Adipose tissue (tissue), 3 donors: ENCODE data around the gene HSPA12B. TPM values are rescaled to one million over a fixed set of nuclear protein-coding genes. Genes with fewer than 3 reads are reported as not detected.
A peak's percentile ranks its signal among the peaks of the same experiment; 100 is the strongest.
"Not testable (repeated sequence)": the region's sequence is repeated elsewhere in the genome, so short reads cannot be mapped to it uniquely, and the experiment has no call there.

Source experiments
- H3K27ac ChIP-seq: one replicate; pipeline ENCODE4 v1.5.1; 2013; ENCODE audit warnings: low read depth, low read length
- WGBS, 3 donors: extraction: QIAGEN DNeasy Blood & Tissue Kit; methylation state at CpG; one replicate each; pipeline ENCODE4 v1.1.7; 2013; 5-methylcytosine and 5-hydroxymethylcytosine counted together
- polyA plus RNA-seq, 3 donors: library from polyadenylated mRNA; stranded (reverse); fragments of 200-250 nt; gene quantifications; one replicate each; pipeline ENCODE4 v1.2.3, GENCODE V29; 2013
- donor health status: healthy with polysubstance abuse.
- donor health status: Bipolar disorder and iron deficiency.
- donor health status: healthy.

HSPA12B gene
- polyA plus RNA-seq, 3 donors: 2.5 to 31.8 (median 26.4) TPM

DNA sequence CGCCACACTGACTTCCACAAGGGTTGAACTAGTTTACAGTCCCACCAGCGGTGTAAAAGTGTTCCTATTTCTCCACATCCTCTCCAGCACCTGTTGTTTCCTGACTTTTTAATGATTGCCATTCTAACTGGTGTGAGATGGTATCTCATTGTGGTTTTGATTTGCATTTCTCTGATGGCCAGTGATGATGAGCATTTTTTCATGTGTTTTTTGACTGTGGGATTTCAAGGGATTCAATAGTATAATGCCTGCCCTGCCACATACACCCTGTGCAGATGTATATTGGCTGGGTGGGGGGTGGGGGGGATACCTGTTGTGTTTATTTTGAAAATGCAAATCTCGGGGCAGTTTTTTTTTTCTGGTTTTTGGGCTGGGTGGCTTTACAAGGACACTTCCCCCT, 61.7 kb downstream of the HSPA12B start:
- H3K27ac ChIP-seq: not testable (repeated sequence)
- 81 to 94% (median 90%) methylated on average over 1 to 3 of the region's 3 CpGs for WGBS, 3 donors

DNA sequence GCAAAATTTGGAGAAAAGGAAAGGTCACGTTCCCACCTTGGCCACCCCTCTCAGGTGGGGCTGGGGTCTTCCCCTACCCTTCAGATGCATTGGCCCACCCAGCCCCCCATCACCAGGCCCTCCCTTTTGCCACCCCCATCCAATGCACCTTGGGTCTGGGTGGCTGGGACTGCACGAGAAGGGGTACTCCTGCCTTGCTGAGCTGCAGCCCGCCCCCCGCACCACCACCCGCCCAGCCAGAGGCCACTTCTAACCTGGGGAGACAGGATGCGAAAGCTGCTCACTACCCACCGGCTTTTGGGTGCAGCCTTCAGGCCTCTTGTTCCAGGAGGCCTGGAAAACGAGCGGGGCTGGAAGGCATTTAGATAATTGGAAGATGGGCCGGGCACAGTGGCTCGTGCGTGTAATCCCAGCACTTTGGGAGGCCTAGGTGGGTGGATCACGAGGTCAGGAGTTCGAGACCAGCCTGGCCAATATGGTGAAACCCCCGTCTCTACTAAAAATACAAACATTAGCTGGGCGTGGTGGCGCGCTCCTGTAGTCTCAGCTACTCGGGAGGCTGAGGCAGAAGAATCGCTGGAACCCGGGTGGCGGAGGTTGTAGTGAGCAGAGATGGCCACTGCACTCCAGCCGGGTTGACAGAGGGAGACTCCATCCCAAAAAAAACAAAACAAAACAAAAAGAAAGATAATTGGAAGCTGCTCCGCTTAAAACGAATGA, 62.4 kb downstream of the HSPA12B start:
- WGBS, 3 donors: 82 to 88% (median 87%) methylated on average over 25 of the region's 25 CpGs
- H3K27ac ChIP-seq: no peak overlapping the region

DNA sequence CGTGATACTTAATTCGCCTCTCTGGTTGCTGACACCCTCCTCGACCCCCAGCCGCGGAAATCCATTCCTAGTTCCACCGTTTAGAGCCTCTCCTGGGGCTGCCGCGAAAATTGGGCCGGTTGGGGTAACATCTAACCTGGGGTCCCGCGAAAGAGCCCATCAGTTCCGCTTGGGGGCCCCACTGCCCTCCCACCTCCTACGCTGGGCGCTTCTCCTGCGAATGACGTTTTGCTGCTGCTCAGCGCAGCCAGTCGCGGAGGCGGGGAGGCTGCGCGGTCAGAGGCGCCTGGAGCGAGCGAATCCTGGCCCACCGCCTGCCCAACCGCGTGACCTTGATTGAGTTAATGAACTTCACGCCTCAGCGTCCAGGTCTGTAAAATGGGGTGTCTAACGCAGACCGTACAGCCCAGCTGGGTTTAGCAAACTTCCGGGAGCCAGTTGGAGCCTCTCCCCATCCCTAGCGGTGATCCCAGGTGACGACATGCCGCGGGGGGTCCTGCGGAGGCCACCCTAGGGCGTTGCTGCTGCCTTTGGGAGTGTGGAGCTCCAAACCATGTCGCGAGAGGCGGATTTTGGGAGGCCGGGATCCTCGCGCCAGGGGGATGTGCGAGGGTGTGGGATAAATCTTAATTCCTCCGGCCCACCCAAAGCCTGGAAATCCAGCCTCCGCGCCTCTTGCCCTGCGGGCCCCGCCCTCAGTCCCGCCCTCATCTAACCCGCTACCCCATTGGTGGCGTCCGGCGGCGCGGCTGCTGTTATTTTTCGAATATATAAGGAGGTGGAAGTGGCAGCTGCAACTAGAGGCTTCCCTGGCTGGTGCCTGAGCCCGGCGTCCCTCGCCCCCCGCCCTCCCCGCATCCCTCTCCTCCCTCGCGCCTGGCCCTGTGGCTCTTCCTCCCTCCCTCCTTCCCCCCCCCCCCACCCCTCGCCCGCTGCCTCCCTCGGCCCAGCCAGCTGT, 63.3 kb downstream of the HSPA12B start, which contains the start of gene CDC25B:
Gene CDC25B (plus strand): TSS at position 800 of the 958 bp plus-strand sequence. CDS start 222 bp downstream, outside the sequence.
- no peak within 1 kb of the TSS for H3K27ac ChIP-seq
- WGBS, 3 donors: 1 to 3% (median 1%) methylated on average over 64 to 68 of the region's 69 CpGs

DNA sequence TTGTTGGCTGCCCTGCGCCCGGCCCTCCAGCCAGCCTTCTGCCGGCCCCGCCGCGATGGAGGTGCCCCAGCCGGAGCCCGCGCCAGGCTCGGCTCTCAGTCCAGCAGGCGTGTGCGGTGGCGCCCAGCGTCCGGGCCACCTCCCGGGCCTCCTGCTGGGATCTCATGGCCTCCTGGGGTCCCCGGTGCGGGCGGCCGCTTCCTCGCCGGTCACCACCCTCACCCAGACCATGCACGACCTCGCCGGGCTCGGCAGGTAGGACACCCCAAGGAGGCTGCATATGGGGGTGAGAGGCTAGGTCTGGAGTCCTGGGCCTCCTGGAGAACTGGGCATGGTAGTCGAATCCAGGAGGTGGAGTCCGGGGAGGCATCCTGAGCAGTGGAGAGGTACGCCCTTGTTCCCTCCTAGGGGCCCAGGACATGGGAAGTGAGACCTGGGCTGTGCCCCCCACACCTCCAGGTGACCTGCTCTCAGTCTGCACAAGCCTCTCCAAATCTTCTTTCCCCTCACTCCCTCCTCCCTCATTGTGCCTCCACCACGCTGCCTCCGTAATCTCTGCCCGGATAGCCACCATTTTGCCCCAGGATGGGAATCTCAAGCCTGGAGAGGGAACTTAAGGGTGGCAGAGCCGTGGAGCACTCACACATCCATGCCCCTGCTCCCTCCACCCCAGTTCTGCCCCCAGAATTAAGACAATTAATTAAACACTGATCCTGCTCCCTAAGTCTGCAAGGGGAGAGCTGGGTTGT, 64.2 kb downstream of the HSPA12B start:
- H3K27ac ChIP-seq: no peak overlapping the region
- WGBS, 3 donors: 11 to 14% (median 14%) methylated on average over 31 to 33 of the region's 33 CpGs

DNA sequence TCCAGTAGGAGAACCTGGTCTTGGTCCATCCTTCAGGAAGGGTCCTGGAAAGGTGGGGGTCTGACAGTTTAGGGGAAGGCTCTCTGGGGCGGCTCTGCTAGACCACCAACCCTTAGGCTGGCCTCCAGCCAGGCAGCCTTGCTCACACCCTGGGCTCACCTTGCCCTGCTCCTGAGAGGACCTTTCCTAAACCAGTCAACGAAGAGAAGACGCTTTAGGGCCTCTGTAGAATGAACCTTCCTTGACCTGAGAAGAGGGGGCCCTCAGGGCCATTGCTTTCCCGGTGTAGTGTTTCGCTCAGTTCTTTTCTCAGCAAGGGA, 64.7 kb downstream of the HSPA12B start:
- WGBS, 3 donors: 85 to 92% (median 86%) methylated on average over 5 of the region's 5 CpGs
- H3K27ac ChIP-seq: no peak overlapping the region

DNA sequence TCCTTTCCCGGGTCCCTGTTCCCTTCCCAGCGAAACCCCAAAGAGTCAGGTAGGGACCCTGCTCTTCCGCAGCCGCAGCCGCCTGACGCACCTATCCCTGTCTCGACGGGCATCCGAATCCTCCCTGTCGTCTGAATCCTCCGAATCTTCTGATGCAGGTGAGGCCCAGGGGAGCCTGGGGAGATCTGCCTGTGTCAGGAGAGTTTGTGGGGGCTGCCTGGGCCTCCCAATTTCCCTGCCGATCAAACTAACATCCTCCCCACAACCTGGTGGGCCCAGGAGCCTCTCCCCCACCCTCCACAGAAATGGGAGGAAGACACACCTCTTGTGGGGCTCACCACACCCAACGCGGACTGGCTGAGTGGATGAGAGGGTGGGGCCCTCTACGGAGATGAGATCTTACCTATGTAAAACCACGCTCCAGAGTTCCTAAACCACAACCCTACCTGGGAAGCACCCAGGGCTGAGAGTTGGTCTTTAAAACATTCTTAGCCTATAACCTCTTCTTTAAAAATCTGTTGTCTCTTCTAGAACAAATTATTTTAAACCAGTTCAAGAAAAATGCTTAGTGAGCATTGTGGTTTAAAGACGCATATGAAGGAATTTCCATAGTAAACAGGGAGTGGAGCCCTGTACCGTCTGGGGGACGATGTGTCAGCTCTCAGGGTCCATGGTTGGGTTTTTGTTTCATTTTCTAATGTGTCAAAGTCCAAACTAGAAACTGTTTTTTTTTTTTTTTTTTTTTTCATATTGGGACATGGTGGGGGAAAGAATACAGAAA, 65.3 kb downstream of the HSPA12B start:
- WGBS, 3 donors: 68 to 82% (median 71%) methylated on average over 19 of the region's 19 CpGs
- peak overlapping the region; percentile 9 for H3K27ac ChIP-seq

DNA sequence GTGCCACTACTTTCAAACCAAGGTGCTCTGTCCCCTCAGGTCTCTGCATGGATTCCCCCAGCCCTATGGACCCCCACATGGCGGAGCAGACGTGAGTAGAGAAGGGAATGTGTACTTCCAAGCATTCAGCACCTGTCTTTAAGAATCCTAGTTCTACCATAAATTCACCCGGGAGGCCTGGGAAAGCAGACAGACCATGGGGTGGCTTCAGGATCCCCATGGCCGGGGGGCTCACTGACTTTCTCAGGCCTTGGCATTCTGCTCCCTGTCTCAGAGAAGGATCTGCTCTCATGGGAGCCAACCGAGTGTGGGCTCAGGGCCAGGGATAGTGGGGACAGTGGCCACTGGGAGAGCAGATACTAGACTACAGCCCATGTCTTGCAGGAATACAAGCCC, 65.9 kb downstream of the HSPA12B start:
- no peak overlapping the region for H3K27ac ChIP-seq
- 78 to 84% (median 83%) methylated on average over 5 of the region's 5 CpGs for WGBS, 3 donors

DNA sequence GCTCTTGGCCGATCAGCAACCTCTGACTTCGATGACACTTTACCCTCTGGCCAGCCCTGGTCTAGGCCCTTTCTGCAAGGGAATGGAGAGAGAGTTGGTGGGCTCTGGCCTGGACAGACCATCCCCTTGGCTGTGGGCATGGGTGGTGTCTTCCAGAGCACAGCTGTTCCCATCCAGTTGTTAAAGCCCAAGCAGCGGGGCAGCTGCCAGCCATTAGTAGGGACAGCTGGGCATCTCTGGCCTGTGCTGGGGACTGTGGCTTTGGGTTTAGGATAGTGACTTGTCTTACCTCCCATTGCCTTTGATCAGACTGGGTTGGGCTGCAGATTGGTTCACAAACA, 66.4 kb downstream of the HSPA12B start:
- no peak overlapping the region for H3K27ac ChIP-seq
- WGBS, 3 donors: 88 to 96% (median 95%) methylated on average over 3 of the region's 3 CpGs

DNA sequence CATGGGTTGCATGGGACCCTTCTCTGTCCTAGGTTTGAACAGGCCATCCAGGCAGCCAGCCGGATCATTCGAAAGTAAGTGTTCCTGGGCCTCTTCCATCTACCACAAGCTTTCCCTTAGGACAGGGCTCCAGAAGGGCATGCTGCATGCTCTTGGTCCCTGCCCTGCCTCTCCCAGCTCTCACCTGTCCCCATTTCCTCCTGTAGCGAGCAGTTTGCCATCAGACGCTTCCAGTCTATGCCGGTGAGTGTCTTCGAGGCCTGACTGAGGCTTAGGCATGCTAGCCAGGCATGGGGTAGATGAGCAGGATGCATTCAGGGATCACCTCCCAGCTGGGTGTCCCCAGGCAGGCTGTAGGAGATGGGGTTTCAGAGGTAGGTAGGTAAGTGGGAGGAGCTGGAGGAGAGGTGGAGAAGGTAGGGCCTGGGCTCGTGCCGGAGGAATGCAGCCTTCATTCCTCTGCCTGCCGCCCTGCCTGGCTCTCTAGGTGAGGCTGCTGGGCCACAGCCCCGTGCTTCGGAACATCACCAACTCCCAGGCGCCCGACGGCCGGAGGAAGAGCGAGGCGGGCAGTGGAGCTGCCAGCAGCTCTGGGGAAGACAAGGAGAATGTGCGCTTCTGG, 67.9 kb downstream of the HSPA12B start:
- H3K27ac ChIP-seq: no peak overlapping the region
- WGBS, 3 donors: 88 to 95% (median 90%) methylated on average over 14 to 18 of the region's 18 CpGs

DNA sequence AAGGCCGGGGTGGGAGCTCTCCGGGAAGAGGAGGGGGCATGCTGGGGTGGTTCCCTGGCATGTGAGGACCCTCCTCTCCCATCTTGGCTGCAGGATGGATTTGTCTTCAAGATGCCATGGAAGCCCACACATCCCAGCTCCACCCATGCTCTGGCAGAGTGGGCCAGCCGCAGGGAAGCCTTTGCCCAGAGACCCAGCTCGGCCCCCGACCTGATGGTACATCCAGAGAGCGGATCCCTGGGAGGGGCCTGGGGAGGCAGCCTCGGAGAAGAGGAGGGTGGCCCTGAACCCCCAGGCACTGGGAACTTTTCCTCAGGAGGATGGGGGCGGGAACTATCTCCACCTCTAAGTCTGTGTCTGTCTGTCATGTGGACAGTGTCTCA, 68.4 kb downstream of the HSPA12B start:
- 89 to 97% (median 92%) methylated on average over 8 of the region's 8 CpGs for WGBS, 3 donors
- H3K27ac ChIP-seq: no peak overlapping the region

DNA sequence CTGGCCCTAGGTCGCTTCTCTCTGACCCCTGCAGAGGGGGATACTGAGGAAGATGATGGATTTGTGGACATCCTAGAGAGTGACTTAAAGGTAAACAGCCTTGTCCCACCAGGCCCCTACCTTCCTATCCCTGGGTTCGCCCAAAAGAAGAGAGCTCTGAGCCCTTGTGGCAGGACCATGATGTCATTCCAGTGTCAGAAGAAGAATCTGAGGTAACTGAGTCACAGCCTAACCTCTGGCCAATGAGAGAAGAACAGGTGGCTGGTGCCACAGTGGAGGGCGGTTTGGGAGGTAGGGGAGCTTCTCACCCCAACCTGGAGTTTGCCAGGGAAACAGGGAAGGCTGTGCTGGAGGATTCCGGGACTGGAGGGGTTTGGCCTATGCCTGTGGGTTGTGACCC, 68.8 kb downstream of the HSPA12B start:
- no peak overlapping the region for H3K27ac ChIP-seq
- WGBS, 3 donors: 91 to 97% (median 96%) methylated on average over 4 of the region's 4 CpGs

DNA sequence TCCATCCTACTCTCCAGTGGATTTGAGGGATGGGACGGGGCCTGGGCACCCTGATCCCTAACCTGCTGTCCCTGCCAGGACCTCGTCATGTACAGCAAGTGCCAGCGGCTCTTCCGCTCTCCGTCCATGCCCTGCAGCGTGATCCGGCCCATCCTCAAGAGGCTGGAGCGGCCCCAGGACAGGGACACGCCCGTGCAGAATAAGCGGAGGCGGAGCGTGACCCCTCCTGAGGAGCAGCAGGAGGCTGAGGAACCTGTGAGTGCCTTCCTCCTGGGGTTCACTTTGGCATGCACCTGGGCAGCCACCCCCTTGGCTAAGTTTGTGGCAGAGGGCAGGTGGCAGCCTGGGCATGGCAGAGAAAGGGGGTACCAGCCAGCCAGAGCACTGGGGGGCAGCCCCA, 69.4 kb downstream of the HSPA12B start:
- no peak overlapping the region for H3K27ac ChIP-seq
- WGBS, 3 donors: 96 to 97% (median 96%) methylated on average over 13 of the region's 13 CpGs

Other genes starting within 250 kb of the HSPA12B start
- not detected for gene GFRA4, start 69.3 kb upstream of the HSPA12B start, polyA plus RNA-seq
- gene ADAM33, start 50.7 kb upstream of the HSPA12B start, polyA plus RNA-seq: 10 to 100 TPM in 2 of 3 donors, 1 to 10 TPM in 1; 3.8 to 63.0 (median 24.2) TPM
- gene SIGLEC1, start 20.1 kb upstream of the HSPA12B start, polyA plus RNA-seq: 10 to 100 TPM in 1 of 3 donors, 1 to 10 TPM in 2; 1.9 to 11.0 (median 8.8) TPM
- 10 to 100 TPM; 21.8 to 99.9 (median 75.1) TPM for gene ADISSP, start 35.1 kb downstream of the HSPA12B start, polyA plus RNA-seq
- under 1 TPM in 2 of 3 donors, not detected in 1; 0.09 to 0.71 TPM for gene SPEF1, start 48.8 kb downstream of the HSPA12B start, polyA plus RNA-seq
- gene CENPB, start 54.1 kb downstream of the HSPA12B start, polyA plus RNA-seq: 10 to 100 TPM; 37.8 to 73.4 (median 70.9) TPM
- gene CDC25B, start 63.6 kb downstream of the HSPA12B start, polyA plus RNA-seq: 10 to 100 TPM in 2 of 3 donors, 1 to 10 TPM in 1; 6.6 to 33.5 (median 12.9) TPM
- gene AP5S1, start 87.9 kb downstream of the HSPA12B start, polyA plus RNA-seq: 1 to 10 TPM; 5.1 to 9.7 (median 8.9) TPM
- 10 to 100 TPM; 12.6 to 27.0 (median 19.9) TPM for gene MAVS, start 114.1 kb downstream of the HSPA12B start, polyA plus RNA-seq
- 10 to 100 TPM; 11.8 to 28.5 (median 22.9) TPM for gene PANK2, start 156.7 kb downstream of the HSPA12B start, polyA plus RNA-seq